SK-N-SH treated with all-trans-retinoic acid at 6 μM for 48 hours (cell line): ENCODE results near the gene PCDHB1.
"Not testable (repeated sequence)": the region's sequence is repeated elsewhere in the genome, so short reads cannot be mapped to it uniquely, and the experiment has no call there.

Experiments used
- ATAC-seq: fragments of 200-7000 bp; cut with Tn5 transposase; 3 replicates; pipeline ENCODE4 v1.9.1; 2020; ENCODE audit warnings: mild to moderate bottlenecking, moderate library complexity
- ARNTL ChIP-seq: fragments of 450-650 bp; formaldehyde crosslinking; IDR thresholded peaks from 2 replicates; pipeline ENCODE4 v1.5.0; 2020; ENCODE audit warnings: low read depth, mild to moderate bottlenecking, moderate library complexity, borderline replicate concordance
- BACH2 ChIP-seq: fragments of 250-450 bp; sonication (Bioruptor Pico); IDR thresholded peaks from 2 replicates; pipeline ENCODE4 v1.9.0; 2021; ENCODE audit warnings: mild to moderate bottlenecking, borderline replicate concordance
- CREB5 ChIP-seq: fragments of 250-450 bp; sonication (Bioruptor Pico); IDR thresholded peaks from 2 replicates; pipeline ENCODE4 v1.5.1; 2020; ENCODE audit warnings: low read depth, mild to moderate bottlenecking, moderate library complexity
- CSDC2 ChIP-seq: fragments of 250-450 bp; sonication (Bioruptor Pico); IDR thresholded peaks from 2 replicates; pipeline ENCODE4 v1.5.0; 2020; ENCODE audit warnings: mild to moderate bottlenecking, moderate library complexity
- ESRRG ChIP-seq: fragments of 250-450 bp; sonication (Bioruptor Pico); IDR thresholded peaks from 2 replicates; pipeline ENCODE4 v1.6.1; 2021; ENCODE audit warnings: mild to moderate bottlenecking
- ISL1 ChIP-seq: fragments of 250-450 bp; sonication (Bioruptor Pico); IDR thresholded peaks from 2 replicates; pipeline ENCODE4 v2.1.2; 2022; ENCODE audit warnings: mild to moderate bottlenecking, moderate library complexity
- OSR1 ChIP-seq: fragments of 250-450 bp; sonication (Bioruptor Pico); IDR thresholded peaks from 2 replicates; pipeline ENCODE4 v1.8.0; 2022; ENCODE audit warnings: moderate library complexity, mild to moderate bottlenecking, inconsistent platforms
- PATZ1 ChIP-seq: fragments of 250-450 bp; sonication (Bioruptor Pico); IDR thresholded peaks from 2 replicates; pipeline ENCODE4 v1.8.0; 2020; ENCODE audit warnings: mild to moderate bottlenecking, moderate library complexity, borderline replicate concordance
- PPARA ChIP-seq: fragments of 250-450 bp; sonication (Bioruptor Pico); IDR thresholded peaks from 2 replicates; pipeline ENCODE4 v1.5.0; 2020; ENCODE audit warnings: mild to moderate bottlenecking, borderline replicate concordance
- RARB ChIP-seq: fragments of 250-450 bp; sonication (Bioruptor Pico); IDR thresholded peaks from 2 replicates; pipeline ENCODE4 v1.8.0; 2021; ENCODE audit warnings: mild to moderate bottlenecking, moderate library complexity
- SNAI2 ChIP-seq: fragments of 250-450 bp; sonication (Bioruptor Pico); IDR thresholded peaks from 2 replicates; pipeline ENCODE4 v1.5.0; 2020; ENCODE audit warnings: mild to moderate bottlenecking, moderate library complexity
- TCF4 ChIP-seq: fragments of 250-450 bp; sonication (Bioruptor Pico); IDR thresholded peaks from 2 replicates; pipeline ENCODE4 v1.8.0; 2021; ENCODE audit warnings: mild to moderate bottlenecking, moderate library complexity, borderline replicate concordance
- TOX ChIP-seq: fragments of 250-450 bp; sonication (Bioruptor Pico); IDR thresholded peaks from 2 replicates; pipeline ENCODE4 v1.8.0; 2021; ENCODE audit warnings: mild to moderate bottlenecking, moderate library complexity, borderline replicate concordance
- TSHZ2 ChIP-seq: fragments of 250-450 bp; sonication (Bioruptor Pico); IDR thresholded peaks from 2 replicates; pipeline ENCODE4 v1.5.0; 2020; ENCODE audit warnings: mild to moderate bottlenecking, moderate library complexity
- ZC3H10 ChIP-seq: fragments of 250-450 bp; sonication (Bioruptor Pico); IDR thresholded peaks from 2 replicates; pipeline ENCODE4 v1.5.1; 2021; ENCODE audit warnings: mild to moderate bottlenecking, moderate library complexity
- ZFP3 ChIP-seq: fragments of 250-450 bp; sonication (Bioruptor Pico); IDR thresholded peaks from 2 replicates; pipeline ENCODE4 v1.5.0; 2020; ENCODE audit warnings: mild to moderate bottlenecking, moderate library complexity
- ZFP30 ChIP-seq: fragments of 450-650 bp; formaldehyde crosslinking; IDR thresholded peaks from 2 replicates; pipeline ENCODE4 v1.5.0; 2022; ENCODE audit warnings: mild to moderate bottlenecking, moderate library complexity
- ZNF70 ChIP-seq: fragments of 450-650 bp; formaldehyde crosslinking; IDR thresholded peaks from 2 replicates; pipeline ENCODE4 v1.5.0; 2020; ENCODE audit warnings: mild to moderate bottlenecking, moderate library complexity
- TF ChIP-seq, protein P1 (sequence below): fragments of 250-450 bp; sonication (Bioruptor Pico); IDR thresholded peaks from 2 replicates; pipeline ENCODE4 v1.5.1; 2021; ENCODE audit warnings: mild to moderate bottlenecking, moderate library complexity

PCDHB1 gene

DNA sequence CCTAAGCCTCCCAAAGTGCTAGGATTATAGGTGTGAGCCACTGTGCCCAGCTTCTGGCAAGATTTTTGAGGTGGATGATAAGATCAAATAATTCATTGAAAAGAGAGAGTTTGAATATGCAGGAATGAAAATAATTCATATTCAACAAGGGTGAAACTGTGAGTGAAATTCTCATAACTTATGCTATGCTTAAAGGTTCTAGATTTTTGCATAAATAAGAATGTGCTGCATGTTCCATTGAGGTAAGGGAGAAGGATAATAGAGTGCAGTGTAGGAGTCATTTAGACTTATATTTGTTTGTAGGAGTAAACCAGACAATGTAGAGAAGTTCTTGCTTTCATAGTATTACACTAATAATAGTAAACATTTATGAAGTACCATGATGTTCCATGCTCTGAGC is 31.1 kb downstream of the PCDHB1 start:
- TF ChIP-seq BACH2 (CRISPR knock-in tag): no peak
- TF ChIP-seq CSDC2 (CRISPR knock-in tag): no peak
- TF ChIP-seq TOX (CRISPR knock-in tag): no peak
- TF ChIP-seq TSHZ2 (CRISPR knock-in tag): no peak
- no peak for TF ChIP-seq CREB5 (CRISPR knock-in tag)
- no peak for TF ChIP-seq ESRRG
- no peak for TF ChIP-seq ISL1
- TF ChIP-seq PATZ1 (CRISPR knock-in tag): no peak
- TF ChIP-seq ZFP30: no peak
- TF ChIP-seq SNAI2 (CRISPR knock-in tag): no peak
- TF ChIP-seq ARNTL: no peak
- TF ChIP-seq ZNF70: no peak
- no peak for TF ChIP-seq ZFP3 (CRISPR knock-in tag)
- no peak for TF ChIP-seq RARB (CRISPR knock-in tag)
- TF ChIP-seq TCF4 (CRISPR knock-in tag): no peak
- no peak for TF ChIP-seq PPARA (CRISPR knock-in tag)
- TF ChIP-seq ZC3H10: no peak
- TF ChIP-seq, protein P1, sequence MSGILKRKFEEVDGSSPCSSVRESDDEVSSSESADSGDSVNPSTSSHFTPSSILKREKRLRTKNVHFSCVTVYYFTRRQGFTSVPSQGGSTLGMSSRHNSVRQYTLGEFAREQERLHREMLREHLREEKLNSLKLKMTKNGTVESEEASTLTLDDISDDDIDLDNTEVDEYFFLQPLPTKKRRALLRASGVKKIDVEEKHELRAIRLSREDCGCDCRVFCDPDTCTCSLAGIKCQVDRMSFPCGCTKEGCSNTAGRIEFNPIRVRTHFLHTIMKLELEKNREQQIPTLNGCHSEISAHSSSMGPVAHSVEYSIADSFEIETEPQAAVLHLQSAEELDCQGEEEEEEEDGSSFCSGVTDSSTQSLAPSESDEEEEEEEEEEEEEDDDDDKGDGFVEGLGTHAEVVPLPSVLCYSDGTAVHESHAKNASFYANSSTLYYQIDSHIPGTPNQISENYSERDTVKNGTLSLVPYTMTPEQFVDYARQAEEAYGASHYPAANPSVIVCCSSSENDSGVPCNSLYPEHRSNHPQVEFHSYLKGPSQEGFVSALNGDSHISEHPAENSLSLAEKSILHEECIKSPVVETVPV (CRISPR knock-in tag): no peak
- ATAC-seq: no peak

GRCh38 chr5:141084487-141084989 is 33.4 kb downstream of the PCDHB1 start:
- peak; percentile 100 for ATAC-seq
- TF ChIP-seq ZNF70 (no peak), ZFP30 (no peak)
- TF ChIP-seq, protein P1 (CRISPR knock-in tag): no peak

DNA sequence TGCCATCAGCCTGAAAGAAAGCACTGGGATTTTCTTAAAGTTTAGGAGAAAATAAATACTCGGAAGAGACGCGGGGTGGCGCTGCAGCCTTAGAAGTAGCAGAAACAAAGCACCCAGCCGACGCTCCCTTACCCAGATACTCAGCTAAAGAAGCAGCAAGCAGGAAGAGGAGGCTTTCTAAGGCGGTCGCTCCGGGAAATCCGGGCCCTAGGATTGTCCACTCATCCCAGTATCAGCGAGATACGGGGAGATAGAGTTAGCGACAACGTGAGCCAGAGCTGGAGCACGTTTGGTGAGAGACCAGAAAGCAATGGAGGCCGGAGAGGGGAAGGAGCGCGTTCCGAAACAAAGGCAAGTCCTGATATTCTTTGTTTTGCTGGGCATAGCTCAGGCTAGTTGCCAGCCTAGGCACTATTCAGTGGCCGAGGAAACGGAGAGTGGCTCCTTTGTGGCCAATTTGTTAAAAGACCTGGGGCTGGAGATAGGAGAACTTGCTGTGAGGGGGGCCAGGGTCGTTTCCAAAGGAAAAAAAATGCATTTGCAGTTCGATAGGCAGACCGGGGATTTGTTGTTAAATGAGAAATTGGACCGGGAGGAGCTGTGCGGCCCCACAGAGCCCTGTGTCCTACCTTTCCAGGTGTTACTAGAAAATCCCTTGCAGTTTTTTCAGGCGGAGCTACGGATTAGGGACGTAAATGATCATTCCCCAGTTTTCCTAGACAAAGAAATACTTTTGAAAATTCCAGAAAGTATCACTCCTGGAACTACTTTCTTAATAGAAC is 43.5 kb downstream of the PCDHB1 start, which contains the start of gene PCDHB2:
Gene PCDHB2 (plus strand): TSS at position 135 of the 782 bp plus-strand sequence. CDS start 176 bp downstream, at position 311.
- TF ChIP-seq TOX (CRISPR knock-in tag): no peak
- no peak for TF ChIP-seq OSR1 (CRISPR knock-in tag)
- ATAC-seq: peak; percentile 67

DNA sequence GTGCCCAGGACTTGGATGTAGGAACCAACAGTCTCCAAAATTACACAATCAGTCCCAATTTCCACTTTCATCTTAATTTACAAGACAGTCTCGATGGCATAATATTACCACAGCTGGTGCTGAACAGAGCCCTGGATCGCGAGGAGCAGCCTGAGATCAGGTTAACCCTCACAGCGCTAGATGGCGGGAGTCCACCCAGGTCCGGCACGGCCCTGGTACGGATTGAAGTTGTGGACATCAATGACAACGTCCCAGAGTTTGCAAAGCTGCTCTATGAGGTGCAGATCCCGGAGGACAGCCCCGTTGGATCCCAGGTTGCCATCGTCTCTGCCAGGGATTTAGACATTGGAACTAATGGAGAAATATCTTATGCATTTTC is 44.1 kb downstream of the PCDHB1 start:
- no peak for TF ChIP-seq PATZ1 (CRISPR knock-in tag)
- no peak for TF ChIP-seq ZNF70
- TF ChIP-seq, all 23 proteins: peak for 0
- no peak for ATAC-seq

GRCh38 chr5:141096181-141096580 is 45.0 kb downstream of the PCDHB1 start:
- ATAC-seq: not testable (repeated sequence)

- ATAC-seq: not testable (repeated sequence)
These were observed 45.4 kb downstream of the PCDHB1 start for GRCh38 chr5:141096586-141096985.
